Mucosa of descending colon (tissue), 3 donors: Measurements from ENCODE around the gene GSX1. TPM values are rescaled to one million over a fixed set of nuclear protein-coding genes. Genes with fewer than 3 reads are reported as not detected.
"Not testable (repeated sequence)": the region's sequence is repeated elsewhere in the genome, so short reads cannot be mapped to it uniquely, and the experiment has no call there.

Experiments used
- ATAC-seq: fragments of 200-7000 bp; cut with Tn5 transposase; one replicate; pipeline ENCODE4 v1.9.1; 2020; ENCODE audit warnings: mild to moderate bottlenecking, moderate library complexity
- DNase-seq, 3 donors: peaks; one replicate each; pipeline ENCODE4 v3.0.0-alpha.2; 2020
- H3K36me3 ChIP-seq: fragments of 200-600 bp; one replicate; pipeline ENCODE4 v1.8.0; 2021; ENCODE audit warnings: low read depth, mild to moderate bottlenecking
- H3K4me1 ChIP-seq: fragments of 200-600 bp; one replicate; pipeline ENCODE4 v1.8.0; 2021; ENCODE audit warnings: low read depth, mild to moderate bottlenecking
- H3K4me3 ChIP-seq: fragments of 200-600 bp; one replicate; pipeline ENCODE4 v1.8.0; 2021; ENCODE audit warnings: mild to moderate bottlenecking
- H3K9me3 ChIP-seq: fragments of 200-600 bp; one replicate; pipeline ENCODE4 v1.8.0; 2021; ENCODE audit warnings: mild to moderate bottlenecking
- intact Hi-C, 2 donors: fragments of 100-400 bp; cut with DNase I in 1 of 2; cut with micrococcal nuclease in 1 of 2; formaldehyde crosslinking; loops; one replicate each; pipeline versions ENCODE4 v1.11.0 to v1.11.1; 2022; cut with DNase I, micrococcal nuclease
- total RNA-seq, 3 donors: library from RNA; stranded (reverse); fragmentation: NEBNext Ultra II Directional in 2 of 3; extraction: Animal tissue kit (Norgen Biotek cat#: 25700) in 2 of 3; gene quantifications; one replicate each; pipeline versions ENCODE4 v1.2.1 to v1.2.4, GENCODE V29; 2021 to 2023
- TF ChIP-seq, protein P1 (sequence below): fragments of 200-600 bp; IDR thresholded peaks from one replicate; pipeline ENCODE4 v1.8.0; 2022; ENCODE audit warnings: antibody characterized with exemption, mild to moderate bottlenecking
- donor health status: DM: no; HTN: no; CAD: no; lungs with moderate emphysema.
- donor health status: DM: no; HTN: no; CAD: no.
- donor health status: DM: no; HTN: yes; CAD: no.

The GSX1 gene
- total RNA-seq, 3 donors from 2014 or later = not detected

DNA sequence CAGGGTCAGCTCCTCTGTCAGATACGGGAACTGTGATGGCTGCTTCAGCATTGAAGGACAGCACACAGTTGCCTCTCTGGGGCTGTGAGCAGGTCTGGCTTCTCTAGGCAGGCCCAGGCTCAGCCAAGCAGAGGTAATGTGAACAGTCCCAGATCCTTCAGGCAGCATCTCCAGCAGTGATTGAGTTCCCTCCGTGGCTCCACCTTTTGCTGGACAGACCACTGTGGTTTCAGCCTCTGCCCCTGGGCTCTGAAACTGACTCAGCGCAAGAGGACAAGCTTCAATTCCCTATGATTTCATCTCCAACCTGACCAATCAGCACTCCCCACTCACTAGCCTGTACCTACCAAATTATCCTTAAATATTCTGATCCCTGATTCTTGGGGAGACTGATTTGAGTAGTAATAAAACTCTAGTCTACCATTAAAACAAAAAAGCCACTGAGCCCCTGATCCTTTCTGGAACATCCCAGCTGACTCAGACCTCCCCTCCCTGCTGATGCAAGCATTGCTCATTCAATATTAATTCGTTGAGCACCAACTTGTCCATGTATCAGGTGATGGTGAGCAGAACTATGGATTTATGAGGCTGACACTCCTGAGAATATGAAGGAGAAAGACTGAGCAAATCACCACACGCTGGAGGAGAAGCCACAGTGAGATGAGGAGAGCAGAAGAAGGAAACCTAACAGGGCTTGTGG, 16.7 kb downstream of the GSX1 start:
- TF ChIP-seq, protein P1, sequence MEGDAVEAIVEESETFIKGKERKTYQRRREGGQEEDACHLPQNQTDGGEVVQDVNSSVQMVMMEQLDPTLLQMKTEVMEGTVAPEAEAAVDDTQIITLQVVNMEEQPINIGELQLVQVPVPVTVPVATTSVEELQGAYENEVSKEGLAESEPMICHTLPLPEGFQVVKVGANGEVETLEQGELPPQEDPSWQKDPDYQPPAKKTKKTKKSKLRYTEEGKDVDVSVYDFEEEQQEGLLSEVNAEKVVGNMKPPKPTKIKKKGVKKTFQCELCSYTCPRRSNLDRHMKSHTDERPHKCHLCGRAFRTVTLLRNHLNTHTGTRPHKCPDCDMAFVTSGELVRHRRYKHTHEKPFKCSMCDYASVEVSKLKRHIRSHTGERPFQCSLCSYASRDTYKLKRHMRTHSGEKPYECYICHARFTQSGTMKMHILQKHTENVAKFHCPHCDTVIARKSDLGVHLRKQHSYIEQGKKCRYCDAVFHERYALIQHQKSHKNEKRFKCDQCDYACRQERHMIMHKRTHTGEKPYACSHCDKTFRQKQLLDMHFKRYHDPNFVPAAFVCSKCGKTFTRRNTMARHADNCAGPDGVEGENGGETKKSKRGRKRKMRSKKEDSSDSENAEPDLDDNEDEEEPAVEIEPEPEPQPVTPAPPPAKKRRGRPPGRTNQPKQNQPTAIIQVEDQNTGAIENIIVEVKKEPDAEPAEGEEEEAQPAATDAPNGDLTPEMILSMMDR = no peak
- intact Hi-C loops = no loop called here
- no peak overlapping the region for H3K4me3 ChIP-seq
- DNase-seq (no peak), ATAC-seq (no peak)
- no peaks in the 10 kb centered on the region for H3K9me3 ChIP-seq
- H3K36me3 ChIP-seq = no peaks in the 10 kb centered on the region
- no peaks in the 10 kb centered on the region for H3K4me1 ChIP-seq

DNA sequence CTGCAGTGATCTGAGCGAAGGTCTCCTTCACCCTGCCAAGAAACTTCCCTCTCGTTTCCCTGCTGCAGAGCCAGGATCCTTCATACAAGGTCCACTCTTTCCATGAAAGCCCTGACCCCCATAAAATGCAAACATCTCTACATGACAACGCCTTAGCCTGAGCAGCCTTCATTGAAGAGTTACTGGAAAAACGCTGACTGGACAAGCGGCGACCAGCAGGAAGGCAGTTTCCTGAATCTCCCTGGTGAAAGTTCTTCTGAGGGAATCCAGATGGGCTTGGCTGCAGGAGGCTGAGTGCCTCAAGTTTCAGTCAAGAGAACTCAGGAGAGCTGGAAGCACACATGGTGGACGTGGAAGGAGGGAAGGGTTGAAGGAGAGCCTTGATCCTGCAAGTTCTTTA, 17.7 kb downstream of the GSX1 start:
- H3K36me3 ChIP-seq = no peaks in the 10 kb centered on the region
- TF ChIP-seq, protein P1 = no peak
- no peak for ATAC-seq
- no peak for DNase-seq
- H3K4me1 ChIP-seq = no peaks in the 10 kb centered on the region
- intact Hi-C loops = no loop called here
- H3K4me3 ChIP-seq = no peak overlapping the region
- H3K9me3 ChIP-seq = no peaks in the 10 kb centered on the region

DNA sequence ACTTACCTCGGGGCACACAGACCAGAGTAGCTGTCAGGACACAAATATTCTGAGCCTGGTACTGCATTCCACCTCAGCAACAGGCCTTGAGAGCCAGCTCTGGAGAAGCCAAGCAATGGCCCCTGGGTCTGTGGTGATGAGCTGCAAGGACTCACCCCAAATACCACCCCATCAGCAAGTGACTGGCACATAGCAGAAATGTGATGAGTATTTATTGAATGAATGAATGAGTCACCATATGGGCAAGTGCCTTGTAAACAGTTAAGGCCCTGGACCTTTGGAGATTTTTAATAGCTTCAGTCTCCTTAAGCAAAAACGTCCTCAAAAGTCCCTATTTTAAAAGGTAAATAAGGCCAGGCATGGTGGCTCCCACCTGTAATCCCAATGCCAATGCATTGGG, 18.2 kb downstream of the GSX1 start:
- no peaks in the 10 kb centered on the region for H3K9me3 ChIP-seq
- no peak for ATAC-seq
- intact Hi-C loops = no loop called here
- DNase-seq = no peak
- no peak overlapping the region for H3K4me3 ChIP-seq
- no peaks in the 10 kb centered on the region for H3K36me3 ChIP-seq
- no peaks in the 10 kb centered on the region for H3K4me1 ChIP-seq
- TF ChIP-seq, protein P1 = no peak

DNA sequence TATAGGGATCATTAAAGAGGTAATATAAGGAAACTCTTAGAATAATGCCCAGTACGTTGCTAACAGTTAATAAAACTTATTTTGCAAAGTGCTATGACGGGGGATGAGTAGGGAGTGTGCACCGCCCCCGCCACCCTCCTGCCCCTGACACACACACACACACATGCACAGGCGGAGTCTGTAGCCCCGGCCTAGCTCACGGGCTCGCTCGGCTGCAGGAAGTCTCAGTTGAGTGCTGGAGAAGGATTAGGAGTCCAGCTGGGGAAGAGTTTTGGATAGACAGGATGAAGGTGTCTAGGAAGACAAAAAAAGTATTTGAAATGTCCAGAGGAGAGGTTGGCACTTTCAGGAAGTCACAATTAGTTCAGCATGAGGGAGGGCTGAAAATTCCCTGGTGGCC, 21.5 kb downstream of the GSX1 start:
- Histone ChIP-seq H3K4me1 (no peaks in the 10 kb centered on the region), H3K9me3 (no peaks in the 10 kb centered on the region), H3K36me3 (no peaks in the 10 kb centered on the region), H3K4me3 (no peak overlapping the region)
- ATAC-seq (no peak), DNase-seq (no peak)
- intact Hi-C loops = no loop called here
- TF ChIP-seq, protein P1 = no peak

DNA sequence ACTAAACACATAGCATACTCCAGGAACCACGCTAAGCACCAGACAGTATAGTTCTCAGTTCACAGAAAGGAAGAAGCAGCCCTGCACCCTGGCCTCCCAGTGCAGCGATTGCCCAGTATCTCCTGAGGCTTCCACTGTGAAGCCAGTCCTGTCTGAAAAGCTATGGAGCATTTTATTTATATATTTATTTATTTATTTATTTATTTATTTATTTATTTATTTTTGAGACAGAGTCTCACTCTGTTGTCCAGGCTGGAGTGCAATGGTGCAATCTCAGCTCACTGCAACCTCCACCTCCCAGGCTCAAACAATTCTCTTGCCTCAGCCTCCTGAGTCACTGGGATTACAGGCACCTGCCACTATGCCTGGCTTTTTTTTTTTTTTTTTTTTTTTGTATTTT, 25.5 kb downstream of the GSX1 start:
- intact Hi-C loops, H3K36me3 ChIP-seq, ATAC-seq, H3K4me1 ChIP-seq, H3K9me3 ChIP-seq, DNase-seq, H3K4me3 ChIP-seq: not testable (repeated sequence)

DNA sequence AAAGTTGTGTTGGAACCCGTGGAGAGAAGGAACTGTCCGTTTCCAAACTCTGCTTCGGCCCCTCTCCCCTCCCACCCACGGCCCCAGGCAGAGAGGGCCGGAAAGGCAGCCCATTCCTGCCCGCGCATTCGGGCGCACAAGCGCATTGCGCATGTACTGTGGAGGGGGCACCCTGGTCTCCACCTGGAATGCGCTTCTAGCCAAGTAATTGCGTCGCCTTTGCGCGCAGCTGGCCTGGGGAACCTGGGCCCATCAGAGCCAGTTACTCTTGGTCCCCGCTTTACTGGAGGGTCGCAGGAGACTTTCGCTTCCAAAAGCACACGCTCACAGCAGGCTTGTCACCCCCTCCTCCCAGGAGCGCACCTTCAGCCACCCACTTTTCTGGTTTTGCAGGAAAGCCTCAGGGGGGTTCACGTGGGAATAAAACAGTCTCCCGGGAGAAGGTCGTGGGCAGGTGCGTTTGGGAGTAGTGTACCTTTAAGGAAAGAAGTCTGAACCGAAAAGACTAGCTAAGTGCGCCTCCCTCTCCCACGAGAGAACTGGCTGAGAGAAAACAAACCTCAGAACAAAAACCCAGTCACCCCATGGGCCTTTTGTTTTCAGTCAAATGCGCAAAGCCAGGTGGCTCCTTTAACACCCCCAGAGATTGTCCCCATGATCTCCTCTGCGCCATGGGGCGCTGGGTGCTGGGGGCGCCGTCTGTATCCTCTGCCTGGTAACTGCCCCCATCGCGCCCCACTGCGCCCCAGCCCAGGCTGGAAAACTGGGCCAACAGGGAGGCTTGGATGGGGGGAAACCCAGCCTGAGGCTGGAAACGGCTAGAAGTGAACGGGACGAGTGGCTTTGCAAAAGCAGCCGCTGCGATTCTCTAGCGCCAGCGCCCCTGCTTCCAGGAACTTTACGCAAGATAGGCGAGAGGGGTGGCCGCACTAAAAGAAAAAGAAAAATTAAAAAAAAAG, 28.5 kb downstream of the GSX1 start:
- Histone ChIP-seq H3K9me3 (no peaks in the 10 kb centered on the region), H3K4me1 (no peaks in the 10 kb centered on the region), H3K36me3 (no peaks in the 10 kb centered on the region), H3K4me3 (no peak overlapping the region)
- TF ChIP-seq, protein P1 = no peak
- intact Hi-C loops = loop anchor here (10.0 kb wide), 3 partner anchors 164 to 836 kb away; partner anchors contain the start of gene URAD (in 1 of the 2)
- ATAC-seq (no peak), DNase-seq (no peak)
